Loucy (cell line): ENCODE measurements around the gene ZFYVE28.

Experiments used
- H2AFZ ChIP-seq: fragments of 200-600 bp; sonication (generic); 2 replicates; pipeline ENCODE4 v1.6.0; 2016; ENCODE audit warnings: antibody characterized with exemption, mild to moderate bottlenecking, low read length, moderate library complexity
- H3F3A ChIP-seq: fragments of 200-600 bp; 2 replicates; pipeline ENCODE4 v1.6.0; 2016; ENCODE audit warnings: antibody characterized with exemption, low read depth, mild to moderate bottlenecking
- H3K27me3 ChIP-seq: fragments of 200-600 bp; sonication (generic); 2 replicates; pipeline ENCODE4 v1.6.1; 2014; ENCODE audit warnings: low read length, mild to moderate bottlenecking; ENCODE audit not compliant: insufficient read depth, poor library complexity, severe bottlenecking
- H3K36me3 ChIP-seq: fragments of 200-600 bp; sonication (generic); 2 replicates; pipeline ENCODE4 v1.6.1; 2016; ENCODE audit warnings: low read length; ENCODE audit not compliant: insufficient read depth
- H3K4me1 ChIP-seq: fragments of 200-600 bp; sonication (generic); 2 replicates; pipeline ENCODE4 v1.5.1; 2014; ENCODE audit warnings: low read length, mild to moderate bottlenecking; ENCODE audit not compliant: insufficient read depth, poor library complexity, severe bottlenecking
- H3K4me2 ChIP-seq: fragments of 200-600 bp; sonication (generic); 2 replicates; pipeline ENCODE4 v1.6.0; 2014; ENCODE audit warnings: antibody characterized with exemption, low read length, low read depth, mild to moderate bottlenecking; ENCODE audit not compliant: poor library complexity, severe bottlenecking
- H3K4me3 ChIP-seq: fragments of 200-600 bp; sonication (generic); 2 replicates; pipeline ENCODE4 v1.5.1; 2014; ENCODE audit warnings: low read length, mild to moderate bottlenecking, mixed read lengths; ENCODE audit not compliant: poor library complexity, severe bottlenecking
- H3K79me2 ChIP-seq: fragments of 200-600 bp; sonication (generic); 2 replicates; pipeline ENCODE4 v1.6.1; 2014; ENCODE audit warnings: low read length; ENCODE audit not compliant: insufficient read depth
- H3K9ac ChIP-seq: fragments of 200-600 bp; sonication (generic); 2 replicates; pipeline ENCODE4 v1.6.0; 2014; ENCODE audit warnings: mild to moderate bottlenecking, low read depth, low read length, moderate library complexity; ENCODE audit not compliant: poor library complexity, severe bottlenecking
- H3K9me2 ChIP-seq: fragments of 200-600 bp; sonication (generic); replicated peaks from 2 replicates; pipeline ENCODE4 v1.6.1; 2016; ENCODE audit warnings: low read depth, low read length, mixed read lengths
- H3K9me3 ChIP-seq: fragments of 200-600 bp; sonication (generic); 2 replicates; pipeline ENCODE4 v1.6.1; 2014; ENCODE audit warnings: mild to moderate bottlenecking, antibody characterized with exemption, low read length, low read depth; ENCODE audit not compliant: insufficient read depth
- H4K20me1 ChIP-seq: fragments of 200-600 bp; sonication (generic); 2 replicates; pipeline ENCODE4 v1.6.0; 2014; ENCODE audit warnings: antibody characterized with exemption, low read length, mild to moderate bottlenecking; ENCODE audit not compliant: insufficient read depth, poor library complexity, severe bottlenecking
- EZH2phosphoT487 ChIP-seq: fragments of 200-600 bp; IDR thresholded peaks from 2 replicates; pipeline ENCODE4 v1.6.1; 2018; ENCODE audit warnings: antibody characterized with exemption, mild to moderate bottlenecking, moderate library complexity, borderline replicate concordance
- TF ChIP-seq, protein P1 (sequence below): fragments of 200-600 bp; sonication (generic); conservative IDR thresholded peaks from 2 replicates; pipeline ENCODE4 v1.5.1; 2014; ENCODE audit warnings: mild to moderate bottlenecking, antibody characterized with exemption, low read length

ZFYVE28 gene

DNA sequence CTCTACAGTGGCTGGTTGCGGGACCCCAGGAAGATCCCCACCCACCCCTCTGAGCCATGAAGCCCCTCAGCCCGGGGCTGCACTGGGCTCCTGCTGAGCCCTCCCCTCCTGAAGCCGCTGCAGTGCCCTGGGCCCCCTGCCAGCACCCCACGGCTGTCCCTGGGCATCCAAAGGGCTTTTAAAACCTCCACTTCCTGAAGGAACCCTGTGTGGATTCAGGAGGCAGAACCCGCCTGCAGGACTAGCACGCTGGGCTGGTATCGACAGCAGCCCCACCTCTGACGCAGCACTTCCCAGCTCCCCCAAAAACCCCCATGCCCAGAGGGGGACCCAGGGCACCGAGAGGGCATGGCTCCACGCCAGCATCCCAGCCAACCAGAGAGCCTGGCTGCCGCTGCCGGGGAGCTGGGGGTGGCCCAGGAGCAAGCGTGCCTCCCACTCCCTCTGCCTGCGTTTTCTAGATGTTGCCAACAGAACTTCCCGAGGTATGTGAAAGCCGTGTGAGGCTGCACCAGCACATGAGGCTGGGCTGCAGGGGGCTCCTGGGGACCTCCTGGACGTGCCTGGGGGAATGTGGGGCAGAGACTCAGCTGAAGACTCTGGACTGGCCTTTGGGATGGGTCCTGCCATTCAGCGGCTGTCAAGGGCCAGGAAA, 162.8 kb downstream of the ZFYVE28 start:
- H3K9me3 ChIP-seq = no peaks in the 10 kb centered on the region
- TF ChIP-seq, protein P1, sequence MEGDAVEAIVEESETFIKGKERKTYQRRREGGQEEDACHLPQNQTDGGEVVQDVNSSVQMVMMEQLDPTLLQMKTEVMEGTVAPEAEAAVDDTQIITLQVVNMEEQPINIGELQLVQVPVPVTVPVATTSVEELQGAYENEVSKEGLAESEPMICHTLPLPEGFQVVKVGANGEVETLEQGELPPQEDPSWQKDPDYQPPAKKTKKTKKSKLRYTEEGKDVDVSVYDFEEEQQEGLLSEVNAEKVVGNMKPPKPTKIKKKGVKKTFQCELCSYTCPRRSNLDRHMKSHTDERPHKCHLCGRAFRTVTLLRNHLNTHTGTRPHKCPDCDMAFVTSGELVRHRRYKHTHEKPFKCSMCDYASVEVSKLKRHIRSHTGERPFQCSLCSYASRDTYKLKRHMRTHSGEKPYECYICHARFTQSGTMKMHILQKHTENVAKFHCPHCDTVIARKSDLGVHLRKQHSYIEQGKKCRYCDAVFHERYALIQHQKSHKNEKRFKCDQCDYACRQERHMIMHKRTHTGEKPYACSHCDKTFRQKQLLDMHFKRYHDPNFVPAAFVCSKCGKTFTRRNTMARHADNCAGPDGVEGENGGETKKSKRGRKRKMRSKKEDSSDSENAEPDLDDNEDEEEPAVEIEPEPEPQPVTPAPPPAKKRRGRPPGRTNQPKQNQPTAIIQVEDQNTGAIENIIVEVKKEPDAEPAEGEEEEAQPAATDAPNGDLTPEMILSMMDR = no peak
- TF ChIP-seq EZH2phosphoT487 = no peak
- peaks cover 49% of the 10 kb centered on the region for H4K20me1 ChIP-seq
- peaks cover 10% of the 10 kb centered on the region for H3K4me1 ChIP-seq
- peaks cover 14% of the 10 kb centered on the region; the same call in 1 of the 2 replicates for H3K36me3 ChIP-seq
- no peak overlapping the region for H3K4me2 ChIP-seq
- no peaks in the 10 kb centered on the region for H3F3A ChIP-seq
- H3K9me2 ChIP-seq = no peaks in the 10 kb centered on the region
- H3K4me3 ChIP-seq = no peak overlapping the region
- no peak overlapping the region for H2AFZ ChIP-seq
- peaks cover 48% of the 10 kb centered on the region for H3K79me2 ChIP-seq
- H3K27me3 ChIP-seq = no peaks in the 10 kb centered on the region
- H3K9ac ChIP-seq = no peak overlapping the region

DNA sequence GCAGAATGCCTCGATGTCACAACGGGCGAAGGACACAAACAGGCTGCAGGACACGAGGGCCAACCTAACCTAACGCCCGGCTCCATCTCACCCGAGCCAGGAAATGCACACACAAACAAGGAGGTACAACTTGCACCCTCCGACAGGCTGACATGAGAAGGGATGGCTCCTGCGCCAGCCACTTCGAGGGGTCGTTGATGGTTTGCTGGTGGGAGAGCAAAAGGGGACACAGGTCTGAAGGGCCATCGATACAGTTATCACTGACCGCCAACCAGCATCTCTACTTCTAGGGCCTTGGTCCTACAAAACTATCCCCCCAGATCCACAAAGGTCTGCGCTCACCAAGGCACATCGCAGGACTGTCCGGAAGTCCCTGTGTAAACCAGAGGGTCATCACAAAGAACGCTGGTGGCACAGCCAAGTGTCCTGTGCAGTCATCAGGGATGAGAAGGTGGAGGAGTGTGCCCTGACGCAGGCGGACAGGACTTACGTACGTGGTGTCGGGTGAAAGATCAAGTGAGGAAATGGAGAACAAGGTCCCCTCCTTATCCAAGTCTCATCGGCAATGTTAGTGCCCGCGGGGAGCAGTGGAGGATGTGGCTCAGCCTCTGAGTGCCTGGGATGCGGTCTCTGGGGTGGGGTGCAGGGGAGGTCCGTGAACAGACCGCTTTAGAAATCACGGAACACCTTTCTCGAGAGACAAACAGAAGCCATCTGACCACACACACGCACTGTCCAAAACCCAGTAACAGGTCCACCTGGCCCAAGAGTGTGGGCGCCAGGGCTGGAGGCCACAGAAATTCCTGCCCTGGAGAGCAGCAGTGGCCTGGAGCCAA, 163.6 kb downstream of the ZFYVE28 start:
- Histone ChIP-seq H3K9me3 (no peaks in the 10 kb centered on the region), H3K4me1 (peaks cover 2% of the 10 kb centered on the region), H2AFZ (no peak overlapping the region), H4K20me1 (peaks cover 42% of the 10 kb centered on the region), H3K9ac (no peak overlapping the region), H3K9me2 (no peaks in the 10 kb centered on the region), H3F3A (no peaks in the 10 kb centered on the region), H3K4me3 (no peak overlapping the region), H3K79me2 (peaks cover 40% of the 10 kb centered on the region), H3K36me3 (peaks cover 21% of the 10 kb centered on the region; the same call in 1 of the 2 replicates), H3K4me2 (no peak overlapping the region), H3K27me3 (no peaks in the 10 kb centered on the region)
- TF ChIP-seq, protein P1 = no peak
- no peak for TF ChIP-seq EZH2phosphoT487

DNA sequence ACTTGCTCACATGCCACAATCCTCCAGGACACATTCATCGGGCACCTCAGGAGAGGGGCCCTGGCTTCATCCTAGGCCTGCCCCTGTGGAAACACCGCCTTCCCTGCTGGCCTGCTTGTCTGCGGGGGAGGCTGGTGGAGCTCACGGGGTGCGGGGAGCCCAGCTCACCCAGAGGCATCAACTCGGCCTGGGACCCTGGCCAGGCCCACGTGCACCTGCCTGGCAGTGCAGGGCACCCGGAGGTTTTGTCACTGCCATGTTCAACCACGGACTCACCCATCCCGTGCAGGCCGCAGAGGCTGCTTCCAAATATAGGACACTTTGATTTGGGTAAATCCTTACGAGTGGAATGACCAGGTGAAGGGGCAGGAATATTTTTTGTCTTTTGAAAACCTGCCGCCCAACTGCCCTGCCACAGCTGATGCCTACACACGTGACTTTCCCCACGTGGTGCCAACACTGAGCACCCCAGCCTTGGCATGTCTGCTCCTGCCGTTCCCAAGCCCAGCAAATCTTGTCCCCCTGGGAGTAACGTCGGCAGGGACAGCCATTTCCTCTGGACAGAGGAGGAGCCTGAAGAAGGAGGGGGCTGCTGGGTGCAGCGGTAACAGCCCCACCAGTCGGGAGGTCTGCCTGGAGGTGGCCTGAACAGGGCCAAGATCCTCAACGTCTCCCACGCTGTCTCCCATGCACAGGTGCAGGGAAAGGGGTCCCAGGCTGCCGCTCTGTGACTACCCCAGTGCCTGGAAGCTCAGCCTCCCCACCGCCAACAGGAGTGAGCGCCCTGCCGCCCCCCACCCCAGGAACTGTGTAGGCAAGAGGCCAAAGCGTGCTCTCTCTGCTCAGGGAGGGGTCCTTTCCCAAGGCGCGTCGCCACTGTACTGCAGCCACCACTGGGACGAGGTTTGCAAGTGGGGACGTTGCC, 165.0 kb downstream of the ZFYVE28 start:
- peaks cover 26% of the 10 kb centered on the region; the same call in 1 of the 2 replicates for H3K79me2 ChIP-seq
- no peaks in the 10 kb centered on the region for H3F3A ChIP-seq
- no peak overlapping the region for H3K4me2 ChIP-seq
- peaks cover 28% of the 10 kb centered on the region for H4K20me1 ChIP-seq
- TF ChIP-seq, protein P1 = no peak
- TF ChIP-seq EZH2phosphoT487 = no peak
- H3K9me3 ChIP-seq = no peaks in the 10 kb centered on the region
- H3K9me2 ChIP-seq = no peaks in the 10 kb centered on the region
- H3K27me3 ChIP-seq = no peaks in the 10 kb centered on the region
- H3K9ac ChIP-seq = no peak overlapping the region
- H3K36me3 ChIP-seq = peaks cover 34% of the 10 kb centered on the region; the same call in 1 of the 2 replicates
- no peak overlapping the region for H2AFZ ChIP-seq
- no peaks in the 10 kb centered on the region for H3K4me1 ChIP-seq
- H3K4me3 ChIP-seq = no peak overlapping the region
